Heart left ventricle (tissue), 13 donors: ENCODE results near the gene TESK1.
"Not testable (repeated sequence)": the region's sequence is repeated elsewhere in the genome, so short reads cannot be mapped to it uniquely, and the experiment has no call there.

ENCODE experiments used
- POLR2A ChIP-seq, 2 donors: fragments of 450-650 bp; IDR thresholded peaks; one replicate each; pipeline ENCODE4 v1.6.1; 2017; ENCODE audit warnings: antibody characterized with exemption in 2 of 2, mild to moderate bottlenecking in 2 of 2, moderate library complexity in 2 of 2
- TF ChIP-seq, protein P1 (sequence below), 12 donors: fragments of 200-600 bp; sonication (generic) in 4 of 12; IDR thresholded peaks; one replicate each; pipeline versions ENCODE4 v1.5.0 to v1.8.0; 2018 to 2022; ENCODE audit warnings: antibody characterized with exemption in 12 of 12, mild to moderate bottlenecking in 5 of 12
- donor health status: ischemic (EF 13 %, LVEDD 7.1; RV severe dilation, severe dysfunction).
- donor health status: DM: no; HTN: yes; CAD: no.
- donor health status: DM: no; HTN: no; CAD: no.
- donor health status: ischemic (EF 25% LVEDD 6.9; RV normal size, moderate dysfunction).
- donor health status: ischemic (EF 25% LVEDD 5.7; RV mildly dilated, moderate dysfunction).
- donor health status: ischemic (EF 35%, LVEDD 5.7; RV mildly dilated, moderate dysfunction).
- donor health status: nonischemic (EF 11% LVEDD 7.7; RV severe dilation, severe dysfunction).
- donor health status: DM: yes; HTN: yes; CAD: no.
- donor health status: PGD.
- donor health status: ischemic (EF 29% LVEDD 5.4; RV normal size, mild dysfunction).
- donor health status: nonischemic (EF 23%, LVEDD 6.1; RV moderate dilation, normal function).

DNA sequence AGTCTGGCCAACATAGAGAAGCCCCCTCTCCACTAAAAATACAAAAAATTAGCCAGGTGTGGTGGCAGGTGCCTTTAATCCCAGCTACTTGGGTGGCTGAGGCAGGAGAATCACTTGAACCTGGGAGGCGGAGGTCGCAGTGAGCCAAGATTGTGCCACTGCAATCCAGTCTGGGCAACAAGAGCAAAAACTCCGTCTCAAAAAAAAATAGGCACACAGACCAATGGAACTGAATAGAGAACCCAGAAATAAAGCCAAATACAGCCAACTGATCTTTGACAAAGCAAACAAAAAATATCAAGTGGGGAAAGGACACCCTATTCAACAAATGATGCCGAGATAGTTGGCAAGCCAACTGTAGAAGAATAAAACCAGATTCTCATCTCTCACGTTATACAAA, 16.6 kb upstream of the TESK1 start:
- TF ChIP-seq, protein P1, sequence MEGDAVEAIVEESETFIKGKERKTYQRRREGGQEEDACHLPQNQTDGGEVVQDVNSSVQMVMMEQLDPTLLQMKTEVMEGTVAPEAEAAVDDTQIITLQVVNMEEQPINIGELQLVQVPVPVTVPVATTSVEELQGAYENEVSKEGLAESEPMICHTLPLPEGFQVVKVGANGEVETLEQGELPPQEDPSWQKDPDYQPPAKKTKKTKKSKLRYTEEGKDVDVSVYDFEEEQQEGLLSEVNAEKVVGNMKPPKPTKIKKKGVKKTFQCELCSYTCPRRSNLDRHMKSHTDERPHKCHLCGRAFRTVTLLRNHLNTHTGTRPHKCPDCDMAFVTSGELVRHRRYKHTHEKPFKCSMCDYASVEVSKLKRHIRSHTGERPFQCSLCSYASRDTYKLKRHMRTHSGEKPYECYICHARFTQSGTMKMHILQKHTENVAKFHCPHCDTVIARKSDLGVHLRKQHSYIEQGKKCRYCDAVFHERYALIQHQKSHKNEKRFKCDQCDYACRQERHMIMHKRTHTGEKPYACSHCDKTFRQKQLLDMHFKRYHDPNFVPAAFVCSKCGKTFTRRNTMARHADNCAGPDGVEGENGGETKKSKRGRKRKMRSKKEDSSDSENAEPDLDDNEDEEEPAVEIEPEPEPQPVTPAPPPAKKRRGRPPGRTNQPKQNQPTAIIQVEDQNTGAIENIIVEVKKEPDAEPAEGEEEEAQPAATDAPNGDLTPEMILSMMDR (IDR thresholded peaks at IDR 0.05), result not testable (repeated sequence)
- not testable (repeated sequence) for TF ChIP-seq POLR2A (IDR thresholded peaks at IDR 0.05)
